Measurements from ENCODE around the gene CBL.
A peak's percentile ranks its signal among the peaks of the same experiment; 100 is the strongest.

CBL gene

DNA sequence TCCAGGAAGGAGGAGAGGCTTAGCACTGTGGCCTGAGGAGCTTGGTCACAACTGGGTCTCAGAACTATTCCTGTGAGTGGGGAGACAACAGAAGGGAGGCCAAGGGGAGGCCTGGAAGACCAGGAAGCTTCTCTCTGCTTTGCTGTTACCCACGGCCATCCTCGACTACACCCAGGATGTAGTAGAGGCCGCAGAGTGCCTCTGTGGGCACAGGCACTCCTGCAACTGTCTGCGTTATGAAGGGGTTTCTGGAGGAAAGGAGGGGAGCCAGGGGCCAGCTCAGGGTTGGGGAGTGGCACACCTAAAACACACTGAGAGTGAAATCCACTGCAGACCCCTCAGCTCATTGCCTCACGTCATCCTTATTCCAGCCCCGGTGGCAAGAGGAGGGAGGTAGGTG, 144.2 kb downstream of the CBL start:
- no peak for DNase-seq

- DNase-seq: no peak
Observed at GRCh38 chr11:119351232-119351631, 145.1 kb downstream of the CBL start.

DNA sequence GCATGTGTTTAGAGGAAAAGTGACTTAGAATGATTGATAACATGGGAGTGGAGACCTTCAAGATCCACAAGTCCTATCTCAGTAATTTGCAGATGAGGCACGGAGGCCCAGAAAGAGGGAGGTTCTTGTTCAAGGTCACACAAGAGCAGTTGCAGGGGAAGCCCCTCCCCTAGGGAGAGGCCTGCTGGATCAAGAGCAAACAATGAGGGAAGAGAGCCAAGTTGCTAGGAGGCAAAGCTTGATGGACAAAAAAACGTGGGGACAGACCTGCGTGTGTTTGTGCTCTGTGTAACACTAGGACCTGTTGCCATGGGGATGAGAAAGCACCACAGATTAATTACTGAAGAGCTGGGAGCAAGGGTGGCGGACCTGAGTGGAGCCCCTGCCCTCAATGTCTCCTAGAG, 146.7 kb downstream of the CBL start:
- DNase-seq: no peak

DNA sequence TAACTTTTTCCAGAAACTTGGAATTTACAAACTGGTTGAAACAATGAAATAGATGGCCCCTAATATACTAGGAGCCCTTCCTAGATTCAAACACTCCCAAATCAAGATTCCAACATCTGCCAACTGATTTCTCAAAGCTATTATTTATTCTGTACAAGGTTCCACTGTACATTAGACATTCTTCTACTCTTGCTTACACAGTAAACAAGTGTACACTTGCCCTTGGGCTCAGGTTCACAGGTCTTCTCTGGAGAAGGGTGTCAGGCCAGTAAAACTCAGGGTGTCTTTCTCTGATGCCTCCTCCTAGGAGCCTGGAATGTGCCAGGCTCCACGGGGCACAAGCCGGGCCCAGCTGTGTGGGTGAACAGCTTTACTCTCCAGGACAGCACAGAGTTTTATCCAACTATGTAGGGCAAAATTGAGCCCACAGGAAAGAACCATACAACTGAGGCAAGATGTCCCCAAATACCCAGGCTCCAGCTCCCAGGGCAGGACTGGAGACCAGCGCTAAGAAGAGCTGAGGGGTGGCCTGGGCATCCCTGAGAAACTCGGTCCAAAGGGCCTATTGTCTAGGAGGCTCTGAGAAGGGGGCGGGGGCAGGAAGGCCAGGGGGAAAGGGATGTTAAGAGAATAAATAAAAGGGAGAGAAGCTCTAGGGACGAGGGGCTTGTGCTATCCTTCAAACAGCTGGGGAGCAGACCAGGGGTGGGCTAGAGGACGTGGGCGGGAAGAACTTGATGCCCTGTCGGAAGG, 149.1 kb downstream of the CBL start:
- DNase-seq: no peak

- DNase-seq: peak; percentile 71
Observed at GRCh38 chr11:119356349-119357031, 150.4 kb downstream of the CBL start.

DNA sequence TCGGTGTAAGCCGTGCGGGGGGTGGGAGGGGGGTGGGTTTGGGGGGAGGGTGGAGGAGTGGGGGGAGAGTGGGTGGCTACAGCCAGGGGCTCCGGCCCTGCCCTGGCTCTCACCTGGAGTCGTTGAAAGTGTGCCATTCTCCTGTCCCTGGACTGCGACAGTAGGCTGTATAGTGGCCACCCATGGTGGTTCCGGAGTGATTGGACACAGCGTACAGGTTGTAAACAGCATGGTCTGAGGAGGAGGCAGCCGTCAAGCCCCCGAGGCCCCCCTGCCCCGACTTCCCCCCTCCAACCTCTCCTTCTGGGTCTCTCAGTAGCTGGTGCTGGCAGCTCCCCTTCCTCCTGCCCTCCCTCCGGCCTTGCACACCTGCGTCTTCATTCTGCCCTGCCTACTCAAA, 150.9 kb downstream of the CBL start:
- no peak for DNase-seq
